HG03060 (cell line): ENCODE results near the gene KIF6.

Source experiments
- ATAC-seq: cut with Tn5 transposase; IDR thresholded peaks from one replicate; pipeline ENCODE4 v1.9.1; 2021; ENCODE audit warnings: low read depth, moderate number of reproducible peaks; ENCODE audit not compliant: unreplicated experiment

KIF6 gene

DNA sequence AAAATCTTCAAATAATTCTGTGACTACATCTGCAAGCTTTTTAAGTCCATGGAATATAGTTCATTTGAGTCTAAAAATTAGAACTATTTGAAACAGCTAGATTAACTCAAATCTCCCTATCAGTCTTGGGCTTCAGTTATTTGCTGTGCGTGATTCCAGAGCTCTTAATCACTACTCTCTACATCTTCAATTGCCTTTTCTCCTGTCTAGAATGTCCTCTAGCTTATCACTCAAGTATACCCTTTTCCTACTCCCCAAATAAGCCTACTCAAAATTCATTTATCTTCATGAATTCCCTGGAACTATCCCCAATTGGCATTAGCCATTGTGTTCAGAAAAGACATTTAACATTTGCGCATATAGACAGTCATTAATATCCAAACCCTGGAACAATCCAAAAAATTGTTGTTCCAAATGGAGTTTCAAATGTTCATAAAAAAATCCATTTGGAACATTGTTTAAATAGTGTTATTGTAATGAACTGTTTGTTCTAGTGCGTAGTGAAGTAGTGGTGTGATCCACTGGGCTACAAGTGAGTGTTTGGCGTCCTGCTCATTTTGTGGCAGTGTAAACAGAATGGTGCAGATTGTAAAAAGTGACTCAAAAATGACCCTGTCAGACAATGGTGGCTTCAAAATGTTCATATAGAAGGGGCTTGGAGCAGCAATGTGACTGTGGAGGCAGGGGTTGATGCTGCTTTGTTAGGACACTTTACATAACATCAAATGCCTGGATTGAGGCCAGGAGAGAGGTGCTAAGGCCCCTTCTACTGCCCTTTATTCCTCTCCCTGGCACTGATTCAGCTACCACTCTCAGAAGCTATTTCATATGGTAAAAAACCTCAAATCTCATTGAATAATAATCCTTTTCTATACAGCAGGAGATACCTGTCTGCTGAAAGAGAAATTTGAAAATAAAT is 122.3 kb downstream of the KIF6 start:
- ATAC-seq, result no peak

DNA sequence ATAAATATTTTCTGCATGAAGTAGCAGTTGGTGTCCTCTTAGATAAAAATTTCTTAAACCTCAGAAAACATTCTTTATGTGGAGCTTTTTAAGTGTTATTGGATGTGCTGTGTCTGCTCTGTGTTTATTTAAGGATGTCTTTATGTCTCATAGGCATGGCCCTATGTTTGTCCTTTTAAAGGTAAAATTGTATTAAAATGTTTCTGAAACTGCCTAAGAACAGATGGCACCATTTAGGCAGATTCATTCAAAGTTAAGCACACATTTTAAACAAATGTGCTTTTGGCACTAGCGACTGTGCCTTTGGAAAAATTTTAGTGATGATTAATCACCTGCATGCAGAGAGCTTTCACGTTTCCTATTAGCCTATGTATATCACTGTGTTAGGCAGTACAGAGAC is 125.2 kb downstream of the KIF6 start:
- no peak for ATAC-seq

DNA sequence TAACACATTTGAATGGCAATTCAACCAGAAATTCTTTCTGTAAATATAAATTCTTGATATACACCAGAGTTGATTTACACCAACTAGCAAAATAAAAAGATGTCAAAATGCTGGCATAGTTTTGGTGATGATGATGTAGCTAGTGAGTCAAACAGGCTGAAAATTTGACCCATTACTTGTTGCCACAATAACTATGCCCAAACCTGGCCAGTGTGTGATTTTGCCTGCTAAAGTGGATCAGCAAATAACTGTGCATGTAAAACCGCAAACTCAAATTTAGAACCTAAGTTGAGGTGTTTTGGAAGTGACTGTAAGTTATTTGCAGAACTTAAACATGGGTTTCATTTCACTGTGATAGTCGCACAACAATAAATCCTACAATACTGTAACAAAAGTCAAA is 125.9 kb downstream of the KIF6 start:
- no peak for ATAC-seq

DNA sequence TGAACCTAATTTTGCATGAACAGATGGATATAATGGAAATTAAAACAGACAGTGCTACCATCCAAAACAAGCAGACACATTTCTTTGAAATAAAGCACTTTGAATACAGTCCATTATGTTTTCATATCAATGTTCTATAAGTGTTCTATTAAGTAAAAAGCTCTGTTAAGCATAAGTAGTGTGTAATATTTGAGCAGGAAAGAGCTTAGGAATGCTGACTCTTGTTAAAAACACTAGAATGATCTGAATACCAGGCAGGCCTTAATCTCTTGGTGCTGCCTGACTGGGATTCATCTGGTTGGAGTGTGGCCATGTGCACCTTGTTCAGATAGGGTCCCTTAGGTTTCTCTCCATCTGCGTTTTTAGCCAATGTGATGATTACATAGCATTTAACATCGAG is 130.9 kb downstream of the KIF6 start:
- ATAC-seq, result no peak

DNA sequence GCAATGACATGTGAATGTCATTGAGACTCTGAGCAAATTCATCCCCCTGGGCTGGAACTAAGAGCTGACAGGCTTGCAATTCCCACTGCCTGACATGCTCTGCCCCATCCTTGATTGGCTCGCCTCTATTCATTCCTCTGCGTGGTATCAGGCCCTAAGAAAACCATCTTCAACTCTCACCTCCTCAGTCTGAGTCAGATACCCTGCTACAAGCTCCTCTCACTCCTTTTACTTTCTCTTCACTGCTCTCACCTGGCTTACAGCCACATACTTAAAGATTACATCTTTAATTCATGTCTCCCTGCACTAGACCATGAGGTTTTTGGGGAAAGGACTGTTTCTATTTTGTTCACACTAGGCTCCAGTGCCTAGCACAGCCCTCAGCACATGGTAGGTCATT is 131.6 kb downstream of the KIF6 start:
- no peak for ATAC-seq

DNA sequence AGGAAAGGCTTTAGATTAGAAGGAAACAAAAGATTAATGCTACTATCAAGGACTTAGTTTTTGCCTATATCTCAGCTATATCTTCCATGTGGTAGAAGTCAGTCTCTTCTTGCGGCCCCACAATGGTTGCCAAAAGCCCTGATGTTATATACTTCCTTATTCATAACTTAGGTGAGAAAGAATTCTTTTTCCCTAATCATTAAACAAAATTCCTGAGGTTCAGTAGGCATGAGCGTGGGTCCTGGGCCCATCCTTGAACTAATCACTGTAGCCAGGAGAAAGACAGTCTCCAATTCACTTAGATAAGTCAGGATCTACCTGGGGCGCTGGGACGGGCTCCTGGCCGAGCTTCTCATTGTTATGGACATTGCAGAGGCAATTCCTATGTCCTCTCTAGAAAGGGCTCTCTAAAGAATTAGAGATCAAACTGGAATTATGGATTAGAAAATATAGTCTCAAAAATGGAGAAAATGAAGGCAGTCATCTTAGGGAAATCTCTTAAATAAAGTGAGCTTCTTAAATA is 134.3 kb downstream of the KIF6 start:
- no peak for ATAC-seq

DNA sequence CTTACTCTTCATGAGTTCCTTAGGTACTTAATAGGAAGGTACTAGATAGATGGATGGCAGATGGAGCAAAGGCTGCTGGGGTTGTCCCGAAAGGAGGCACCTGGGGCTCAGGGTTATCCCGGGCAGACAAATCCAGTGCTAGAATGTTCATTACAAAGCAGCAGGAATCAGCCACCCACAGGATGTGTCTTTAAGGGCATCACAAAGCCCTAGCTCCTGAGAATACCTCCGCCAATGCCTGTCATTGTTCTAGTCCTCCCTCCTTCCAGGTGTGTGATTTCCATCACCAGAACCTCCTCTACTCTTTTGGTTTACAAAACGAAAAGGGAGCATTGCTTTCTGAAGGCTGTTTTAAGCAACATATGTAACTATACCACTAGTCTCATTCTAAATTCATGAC is 138.1 kb downstream of the KIF6 start:
- ATAC-seq, result no peak

DNA sequence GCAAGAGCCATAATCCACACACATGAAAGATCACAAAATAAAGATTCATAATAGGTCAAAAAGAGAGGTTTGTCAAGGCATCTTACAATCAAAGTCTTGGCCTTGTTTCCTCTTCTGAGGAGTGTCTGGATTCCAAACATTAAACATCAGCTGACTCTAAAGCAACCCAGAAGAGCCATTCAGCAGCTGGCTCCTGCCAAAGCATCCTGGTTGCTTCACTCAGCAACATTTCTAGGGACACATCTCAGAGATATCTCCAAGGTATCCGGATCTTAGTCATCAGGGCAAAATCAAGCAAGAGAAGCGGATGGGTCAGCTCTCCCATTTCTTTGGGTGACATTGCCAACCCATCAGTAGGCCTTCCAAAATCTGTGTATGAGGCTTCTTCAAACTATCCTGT is 139.6 kb downstream of the KIF6 start:
- no peak for ATAC-seq

DNA sequence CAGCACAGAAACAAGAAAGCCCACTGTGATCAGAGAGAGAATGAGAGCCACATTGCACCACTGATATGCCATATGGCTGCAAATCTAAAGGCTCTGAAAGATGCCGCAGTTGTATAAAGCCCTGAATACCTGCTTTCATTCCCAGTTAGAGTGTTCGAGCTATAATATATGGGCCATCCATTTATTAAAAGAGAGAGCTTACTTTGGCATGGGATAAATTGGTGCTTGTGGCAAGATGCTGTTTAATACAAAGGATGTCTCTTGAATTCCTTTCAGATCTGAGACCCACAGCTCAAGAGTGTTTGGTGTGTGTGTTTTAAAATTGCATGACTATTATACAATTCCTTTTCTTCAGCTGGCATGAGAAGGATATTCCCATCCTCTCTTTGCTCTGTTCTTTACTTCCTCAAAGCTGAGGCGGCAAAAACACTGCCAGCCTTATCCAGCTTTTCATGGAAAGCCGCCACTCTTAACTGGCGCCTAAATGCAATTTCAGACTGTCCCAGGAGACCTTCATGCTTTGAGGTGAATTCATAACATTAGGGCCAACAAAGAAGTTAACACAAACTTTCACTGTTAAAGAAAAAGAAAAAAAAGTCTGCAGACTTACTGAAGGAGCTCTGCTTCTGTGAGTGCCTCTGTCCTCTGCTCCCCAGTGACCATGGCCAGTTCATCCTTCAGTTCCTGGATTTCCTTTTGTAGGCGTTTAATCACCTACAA is 147.6 kb downstream of the KIF6 start:
- no peak for ATAC-seq

DNA sequence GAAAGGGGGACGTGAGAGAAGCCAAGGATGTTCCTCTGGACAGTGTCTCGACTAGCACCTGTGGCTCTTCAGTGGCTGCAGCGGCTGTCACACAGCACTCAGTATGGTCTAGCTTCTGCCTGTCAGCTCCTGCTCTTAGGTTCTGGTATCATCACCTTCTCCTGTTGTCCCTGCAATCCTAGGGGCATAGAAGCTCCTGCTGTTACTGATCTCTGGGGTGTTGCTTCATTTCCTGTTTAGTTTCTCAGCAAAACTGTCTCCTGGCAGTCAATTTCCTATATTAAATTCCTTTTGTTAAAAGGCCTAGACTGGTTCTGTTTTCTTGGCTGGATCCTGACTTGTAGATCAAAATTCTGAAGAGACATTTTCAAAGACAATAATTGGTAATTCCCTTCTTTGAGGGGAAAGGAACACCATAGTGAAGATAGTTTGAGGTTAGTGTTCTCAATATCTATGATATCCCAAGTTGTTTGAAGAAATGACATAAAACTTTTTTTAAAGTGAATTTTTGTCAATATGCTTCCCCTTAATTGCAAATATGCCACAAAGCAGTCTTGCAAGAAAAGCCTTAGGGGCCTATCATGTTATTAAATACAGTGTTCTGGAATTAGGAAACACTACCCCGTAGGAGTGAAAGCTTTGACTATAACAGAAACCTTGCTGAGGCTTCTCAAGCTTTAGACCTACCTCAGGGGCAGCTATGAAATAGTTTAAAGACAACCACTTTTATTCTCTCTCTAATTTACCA is 148.5 kb downstream of the KIF6 start:
- no peak for ATAC-seq

DNA sequence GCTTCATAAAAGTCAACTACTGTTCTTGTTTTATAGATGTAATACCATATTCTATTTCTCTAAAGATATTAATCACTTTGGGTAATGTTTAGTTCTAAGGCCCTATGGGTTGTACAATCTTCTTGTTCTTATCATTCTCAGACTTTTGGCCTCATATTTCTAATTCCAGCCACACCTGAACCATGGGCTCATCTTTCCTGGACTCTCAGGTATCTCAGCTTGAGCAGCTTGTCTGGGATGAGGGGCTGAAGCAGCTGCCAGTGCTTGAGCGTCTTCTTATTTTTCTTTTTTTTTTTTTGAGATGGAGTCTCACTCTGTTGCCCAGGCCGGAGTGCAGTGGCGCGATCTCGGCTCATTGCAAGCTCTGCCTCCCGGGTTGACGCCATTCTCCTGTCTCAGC is 150.2 kb downstream of the KIF6 start:
- no peak for ATAC-seq

DNA sequence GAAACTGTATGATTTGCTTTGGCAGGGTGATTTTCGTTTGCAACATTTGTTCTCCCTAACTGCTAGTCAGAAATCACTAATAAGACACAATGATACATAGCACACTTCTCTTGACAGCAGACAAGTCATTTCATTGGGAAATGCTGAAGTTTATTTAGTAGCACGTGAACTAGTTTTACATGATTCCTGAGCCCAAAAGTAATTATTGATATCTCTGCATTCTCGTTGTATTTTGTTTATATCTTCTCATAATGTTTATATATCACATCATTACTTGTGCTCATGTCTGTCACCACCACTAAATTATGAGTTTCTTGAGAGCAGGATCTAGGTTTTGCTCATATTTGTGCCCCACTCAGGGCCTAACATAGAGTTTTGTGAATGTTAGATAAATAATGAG is 151.7 kb downstream of the KIF6 start:
- ATAC-seq, result no peak

DNA sequence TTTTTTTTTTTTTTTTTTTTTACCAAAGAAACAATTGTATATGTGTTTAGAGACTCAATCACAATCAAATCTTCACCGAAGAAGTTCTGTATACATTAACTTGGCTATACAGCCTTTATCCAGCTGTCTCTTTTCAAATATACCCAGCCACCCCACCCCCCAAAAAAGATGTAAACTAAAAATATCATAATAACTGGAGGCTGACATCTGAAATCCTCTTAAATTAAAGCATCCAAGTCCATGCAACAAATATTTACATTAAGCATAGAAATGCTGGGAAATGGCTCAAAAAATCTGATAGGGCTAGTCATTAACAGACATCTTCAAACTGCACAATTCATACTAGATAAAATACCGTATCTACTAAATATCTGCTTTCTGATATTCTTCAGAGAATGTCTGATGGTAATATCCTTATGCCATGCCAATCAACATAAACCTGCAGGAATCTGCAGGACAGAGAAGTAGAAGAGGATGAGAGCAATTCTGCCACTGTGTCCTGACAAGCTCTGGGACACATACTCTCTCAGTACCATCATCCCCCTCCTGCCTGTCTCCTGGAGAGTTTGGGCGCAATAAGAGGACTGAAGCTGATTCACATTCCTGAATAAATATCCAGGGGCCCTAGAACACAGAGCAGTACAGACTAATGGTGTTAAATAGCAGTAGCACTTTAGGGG is 152.4 kb downstream of the KIF6 start:
- ATAC-seq, result no peak

DNA sequence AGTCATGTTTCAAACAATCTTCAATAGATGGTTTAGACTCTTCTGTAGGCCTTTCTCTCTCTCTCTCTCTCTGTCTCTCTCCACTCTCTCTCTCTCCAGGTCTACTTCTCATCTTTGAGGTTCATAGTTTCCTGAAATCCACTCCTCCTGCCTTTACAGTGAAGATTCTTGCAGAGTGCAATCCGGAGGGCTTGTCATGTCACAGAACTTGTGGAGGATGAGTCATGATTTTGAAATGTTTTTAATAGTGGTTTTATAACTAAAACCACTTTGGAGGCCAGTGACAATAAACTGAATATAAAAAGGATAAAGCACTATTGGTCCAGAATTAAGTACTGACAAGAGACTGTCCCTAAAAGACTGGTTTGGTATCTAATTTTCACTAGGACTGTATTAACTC is 156.3 kb downstream of the KIF6 start:
- no peak for ATAC-seq

DNA sequence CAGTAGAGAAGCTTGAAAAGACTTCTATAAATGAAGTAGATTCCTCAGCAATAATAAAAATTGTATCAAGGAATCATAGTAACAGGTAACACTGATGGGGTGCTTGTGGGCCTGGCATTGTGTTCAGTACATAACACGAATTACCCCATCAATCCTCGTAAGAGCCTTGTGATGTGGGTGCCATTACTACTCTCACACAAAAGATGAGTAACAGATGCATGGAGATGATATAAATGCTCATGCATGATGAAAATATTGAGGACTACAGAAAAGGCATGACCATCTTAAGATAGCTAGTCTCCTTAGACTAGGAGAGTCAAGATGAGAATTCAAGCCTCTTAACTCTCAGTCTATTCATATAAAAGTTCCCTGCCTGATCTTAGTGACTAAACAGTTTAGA is 158.1 kb downstream of the KIF6 start:
- ATAC-seq, result no peak

DNA sequence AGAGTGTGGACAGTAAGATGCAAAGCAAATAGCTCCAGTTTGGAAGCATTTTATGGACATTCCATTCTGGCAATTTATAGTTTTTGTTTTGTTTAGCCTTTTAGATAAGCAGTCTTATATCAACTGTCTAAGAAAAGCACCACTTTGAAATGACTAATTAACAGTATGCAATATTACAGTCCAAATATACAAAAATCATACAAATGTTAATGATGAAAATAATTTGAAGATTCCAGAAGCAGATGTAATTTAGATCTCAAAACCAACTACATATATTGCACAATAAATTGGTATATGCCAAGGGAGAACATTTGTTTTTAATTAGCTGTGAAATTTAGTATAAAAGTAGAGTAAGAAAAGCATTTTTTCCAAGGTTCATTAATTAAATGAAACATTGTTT is 158.8 kb downstream of the KIF6 start:
- ATAC-seq, result no peak

DNA sequence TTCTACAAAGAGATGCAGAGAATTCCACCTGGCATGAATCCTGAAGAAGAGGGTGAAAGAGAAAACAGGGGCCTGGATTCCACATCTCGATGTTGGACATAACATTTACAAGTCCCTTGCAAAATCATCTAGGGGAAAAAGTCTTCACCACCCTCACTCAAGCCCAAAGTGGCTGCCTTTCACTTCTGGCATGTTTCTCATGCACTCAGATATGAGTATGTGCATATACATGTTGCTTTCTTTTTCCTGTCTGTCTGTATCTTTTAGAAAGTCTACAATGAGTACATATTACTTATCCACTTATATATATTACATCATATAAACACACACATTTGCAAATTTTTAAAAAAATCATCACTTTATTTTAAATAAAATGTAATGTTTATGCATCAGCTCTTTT is 159.3 kb downstream of the KIF6 start:
- ATAC-seq, result no peak

DNA sequence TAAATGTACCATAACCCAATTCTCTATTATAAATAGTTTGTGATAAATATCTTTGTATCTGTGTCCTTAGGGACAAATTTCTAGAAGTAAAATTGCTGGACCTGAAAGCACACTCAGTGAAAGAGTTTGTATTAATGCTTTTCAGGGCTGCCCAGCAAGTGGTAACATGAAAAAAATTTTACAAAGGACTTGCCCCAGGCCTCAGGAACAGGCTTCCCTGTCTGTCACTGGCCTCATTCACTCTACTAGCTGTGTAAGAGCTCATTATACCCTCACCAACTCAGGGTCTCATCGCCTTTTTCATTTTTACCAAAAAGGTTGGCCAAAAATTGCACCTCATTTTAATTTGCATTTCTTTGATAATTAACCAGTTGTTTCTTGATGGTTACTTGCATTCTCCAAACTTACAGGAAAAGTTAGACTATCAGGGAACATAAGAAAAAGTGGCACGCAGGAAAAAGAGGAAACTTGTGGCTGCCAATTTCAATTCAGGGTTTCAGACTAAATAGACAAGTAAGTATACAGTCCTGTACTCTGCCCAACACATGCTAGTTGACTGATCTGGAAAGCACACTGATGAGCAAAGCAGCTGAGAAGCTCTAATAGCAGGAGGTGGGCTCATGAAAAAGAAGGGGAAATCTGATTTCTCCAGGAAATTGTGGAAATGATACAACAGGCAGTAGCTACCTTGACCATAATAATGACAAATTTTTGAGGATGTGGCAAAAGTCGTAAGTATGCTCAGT is 161.5 kb downstream of the KIF6 start:
- ATAC-seq, result no peak

DNA sequence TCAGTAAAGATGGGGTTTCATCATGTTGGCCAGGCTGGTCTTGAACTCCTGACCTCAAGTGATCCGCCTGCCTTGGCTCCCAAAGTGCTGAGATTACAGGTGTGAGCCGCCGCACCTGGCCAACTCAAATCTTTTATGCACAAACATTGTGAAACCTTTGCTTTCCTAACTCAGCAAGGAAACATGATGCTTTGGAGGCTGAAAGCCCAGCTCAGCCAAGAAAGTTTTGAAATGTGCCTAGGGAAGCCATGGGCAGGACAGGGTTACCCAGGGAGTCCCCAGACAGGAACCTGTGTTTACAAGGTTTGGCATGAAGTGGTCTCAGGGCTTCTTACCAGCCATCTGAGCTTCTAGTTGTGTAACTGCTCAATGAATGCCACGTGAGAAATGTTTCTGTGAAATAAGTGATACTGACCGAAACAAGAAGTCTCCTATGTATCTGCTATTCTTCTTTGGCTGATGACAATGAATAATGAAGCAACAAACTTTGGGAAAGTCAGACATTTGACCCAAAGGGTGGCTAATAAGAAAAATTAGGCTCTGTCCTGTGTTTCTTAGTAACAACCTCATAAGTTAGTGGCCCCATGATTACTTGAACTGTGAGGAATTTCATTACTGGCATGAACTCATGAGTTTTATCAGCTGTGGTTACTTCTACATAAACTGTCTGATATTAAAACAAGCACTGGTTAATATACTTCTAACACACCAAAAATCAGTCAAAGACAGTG is 163.5 kb downstream of the KIF6 start:
- no peak for ATAC-seq
